BJ (cell line): ENCODE measurements around the gene TMEM273. TPM values are rescaled to one million over a fixed set of nuclear protein-coding genes. Genes with fewer than 3 reads are reported as not detected.
A peak's percentile ranks its signal among the peaks of the same experiment; 100 is the strongest.

Source experiments
- CTCF ChIA-PET: fragments of 350-600 bp; formaldehyde crosslinking; extraction: SDS; loops from one replicate; lab custom pipeline; 2021; ENCODE audit warnings: antibody characterized with exemption, inconsistent platforms; lab: Yijun Ruan, JAX
- POLR2A ChIA-PET: fragments of 300-600 bp; sonication (Branson Sonifier 250); formaldehyde crosslinking; extraction: SDS; loops from one replicate; lab custom pipeline; 2021; ENCODE audit warnings: antibody characterized with exemption; lab: Charles Lee
- DNase-seq: peaks from one replicate; pipeline ENCODE4 v3.0.0-alpha.2; 2011; ENCODE audit warnings: low read depth
- H3K27me3 ChIP-seq: 2 replicates; pipeline ENCODE4 v1.6.0; 2011; ENCODE audit warnings: low read length; ENCODE audit not compliant: control insufficient read depth, insufficient read depth
- H3K36me3 ChIP-seq: 2 replicates; pipeline ENCODE4 v1.5.1; 2011; ENCODE audit warnings: low read length; ENCODE audit not compliant: control insufficient read depth, insufficient read depth
- H3K4me3 ChIP-seq: 2 replicates; pipeline ENCODE4 v1.5.1; 2011; ENCODE audit warnings: low read depth, mild to moderate bottlenecking, control low read depth, low read length
- polyA plus RNA-seq: library from polyadenylated mRNA; depleted of rRNA; stranded (reverse); fragments of >200 nt; gene quantifications from 2 replicates; pipeline ENCODE4 v1.2.3, GENCODE V29; 2011
- TF ChIP-seq, protein P1 (sequence below): IDR thresholded peaks from 2 replicates; pipeline ENCODE4 v1.5.1; 2011; ENCODE audit warnings: low read depth, mild to moderate bottlenecking, control low read depth, inconsistent platforms, low read length, moderate library complexity; ENCODE audit not compliant: insufficient read depth

TMEM273 gene
- polyA plus RNA-seq, 1 experiment = not detected

DNA sequence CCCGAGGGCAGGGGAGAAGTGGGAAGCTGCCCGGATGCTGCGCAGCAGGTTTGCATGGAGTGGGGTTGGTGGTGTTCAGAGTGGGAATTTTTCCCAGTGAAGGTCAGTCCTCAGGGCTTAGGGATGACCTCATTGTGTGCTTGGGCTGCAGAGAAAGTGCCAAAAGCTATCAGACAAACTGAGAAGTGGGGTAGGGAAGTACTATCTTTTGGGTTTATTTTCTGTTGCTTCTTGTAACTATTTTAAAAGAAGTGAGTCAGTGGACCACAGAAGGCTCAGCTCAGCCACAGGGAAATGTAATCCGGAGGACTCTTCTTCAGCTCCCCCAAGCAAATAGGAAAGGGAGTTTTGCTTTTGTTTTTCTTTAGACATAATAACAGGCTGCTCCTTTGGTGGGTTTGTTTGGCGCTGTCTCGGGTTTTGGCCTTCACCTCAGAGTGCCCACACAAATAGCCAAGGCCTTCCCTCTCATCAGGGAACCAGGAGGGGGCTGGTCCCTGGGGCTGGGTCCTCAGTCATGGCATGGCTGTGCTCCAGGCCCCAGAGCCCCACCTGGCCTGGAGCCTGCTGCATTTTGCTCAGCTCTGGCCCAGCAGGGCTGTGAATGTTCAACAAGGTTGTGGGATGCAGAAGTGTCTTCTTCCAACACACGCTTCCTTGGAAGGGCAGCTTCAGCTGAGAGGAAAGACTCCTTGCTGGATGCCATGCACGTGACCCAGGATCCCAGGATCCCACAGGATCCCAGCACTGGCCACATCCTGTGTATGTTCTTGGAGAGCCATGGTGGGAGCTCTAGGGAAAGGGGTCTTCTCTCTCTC lies 49.0 kb downstream of the TMEM273 start:
- Histone ChIP-seq H3K4me3 (no peak overlapping the region), H3K27me3 (no peaks in the 10 kb centered on the region; the same call in 1 of the 2 replicates), H3K36me3 (no peaks in the 10 kb centered on the region)
- peak; percentile 74 for DNase-seq
- TF ChIP-seq, protein P1, sequence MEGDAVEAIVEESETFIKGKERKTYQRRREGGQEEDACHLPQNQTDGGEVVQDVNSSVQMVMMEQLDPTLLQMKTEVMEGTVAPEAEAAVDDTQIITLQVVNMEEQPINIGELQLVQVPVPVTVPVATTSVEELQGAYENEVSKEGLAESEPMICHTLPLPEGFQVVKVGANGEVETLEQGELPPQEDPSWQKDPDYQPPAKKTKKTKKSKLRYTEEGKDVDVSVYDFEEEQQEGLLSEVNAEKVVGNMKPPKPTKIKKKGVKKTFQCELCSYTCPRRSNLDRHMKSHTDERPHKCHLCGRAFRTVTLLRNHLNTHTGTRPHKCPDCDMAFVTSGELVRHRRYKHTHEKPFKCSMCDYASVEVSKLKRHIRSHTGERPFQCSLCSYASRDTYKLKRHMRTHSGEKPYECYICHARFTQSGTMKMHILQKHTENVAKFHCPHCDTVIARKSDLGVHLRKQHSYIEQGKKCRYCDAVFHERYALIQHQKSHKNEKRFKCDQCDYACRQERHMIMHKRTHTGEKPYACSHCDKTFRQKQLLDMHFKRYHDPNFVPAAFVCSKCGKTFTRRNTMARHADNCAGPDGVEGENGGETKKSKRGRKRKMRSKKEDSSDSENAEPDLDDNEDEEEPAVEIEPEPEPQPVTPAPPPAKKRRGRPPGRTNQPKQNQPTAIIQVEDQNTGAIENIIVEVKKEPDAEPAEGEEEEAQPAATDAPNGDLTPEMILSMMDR = no peak
- ChIA-PET CTCF (interaction anchor here (1.6 to 3.1 kb wide), 3 partner anchors 18 to 22 kb away, joined by 4 to 11 read pairs (median 8); no protein-coding TSS in a partner anchor), POLR2A (interaction anchor here (0.6 kb wide), 1 partner anchor 9 kb away, joined by 3 read pairs; no protein-coding TSS in a partner anchor)

DNA sequence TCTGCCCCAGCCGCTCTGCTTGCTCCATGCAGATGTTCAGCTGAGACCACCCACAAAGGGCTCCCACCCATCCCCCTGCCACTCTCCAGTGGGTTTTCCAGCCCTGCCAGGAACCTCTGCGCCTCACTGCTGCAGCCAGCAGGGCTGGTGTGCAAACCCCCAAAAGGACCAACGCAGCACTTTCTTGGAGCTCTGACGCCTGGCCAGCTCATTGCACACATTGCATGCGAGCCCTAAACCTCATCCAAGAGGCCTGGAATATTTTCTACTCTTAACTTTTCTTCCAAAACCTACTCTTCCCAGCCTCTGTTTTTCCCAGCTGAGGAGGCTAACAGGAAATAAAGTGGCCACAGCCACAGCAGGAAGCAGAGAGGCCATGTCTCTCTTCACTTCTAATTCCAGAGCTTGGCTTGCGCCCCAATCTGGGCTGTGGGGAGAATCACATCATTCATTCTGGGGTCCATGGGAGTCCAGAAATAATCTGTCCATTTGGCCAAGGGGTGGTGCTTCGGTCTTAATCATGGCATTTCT lies 49.8 kb downstream of the TMEM273 start:
- TF ChIP-seq, protein P1 = no peak
- Histone ChIP-seq H3K27me3 (peaks cover 3% of the 10 kb centered on the region), H3K4me3 (no peak overlapping the region), H3K36me3 (no peaks in the 10 kb centered on the region)
- CTCF ChIA-PET = interaction anchor here (1.2 to 3.1 kb wide), 5 partner anchors 17 to 50 kb away, joined by 3 to 11 read pairs (median 4); no protein-coding TSS in a partner anchor
- peak; percentile 41 for DNase-seq
- POLR2A ChIA-PET = no interaction called here

DNA sequence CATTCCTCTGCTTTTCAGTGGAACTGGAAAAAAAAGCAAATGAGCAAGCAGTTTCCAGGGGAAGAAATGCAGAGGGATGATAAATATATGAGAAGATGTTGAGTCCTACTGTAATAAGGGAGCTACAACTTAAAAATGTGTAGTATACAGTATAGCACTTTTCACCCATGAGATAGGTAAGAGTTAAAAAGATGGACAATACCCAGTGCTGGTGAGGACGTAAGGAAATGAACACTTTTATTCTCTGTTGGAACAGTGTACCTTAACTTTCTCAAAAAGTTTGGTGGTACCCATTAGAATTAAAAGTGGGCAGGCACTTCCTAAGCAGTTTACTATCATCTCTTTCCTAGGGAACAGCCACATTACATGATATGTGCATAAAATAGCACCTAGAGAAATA lies 51.7 kb downstream of the TMEM273 start:
- TF ChIP-seq, protein P1 = no peak
- CTCF ChIA-PET = interaction anchor here (0.8 kb wide), 1 partner anchor 9 kb away, joined by 3 read pairs; no protein-coding TSS in a partner anchor

DNA sequence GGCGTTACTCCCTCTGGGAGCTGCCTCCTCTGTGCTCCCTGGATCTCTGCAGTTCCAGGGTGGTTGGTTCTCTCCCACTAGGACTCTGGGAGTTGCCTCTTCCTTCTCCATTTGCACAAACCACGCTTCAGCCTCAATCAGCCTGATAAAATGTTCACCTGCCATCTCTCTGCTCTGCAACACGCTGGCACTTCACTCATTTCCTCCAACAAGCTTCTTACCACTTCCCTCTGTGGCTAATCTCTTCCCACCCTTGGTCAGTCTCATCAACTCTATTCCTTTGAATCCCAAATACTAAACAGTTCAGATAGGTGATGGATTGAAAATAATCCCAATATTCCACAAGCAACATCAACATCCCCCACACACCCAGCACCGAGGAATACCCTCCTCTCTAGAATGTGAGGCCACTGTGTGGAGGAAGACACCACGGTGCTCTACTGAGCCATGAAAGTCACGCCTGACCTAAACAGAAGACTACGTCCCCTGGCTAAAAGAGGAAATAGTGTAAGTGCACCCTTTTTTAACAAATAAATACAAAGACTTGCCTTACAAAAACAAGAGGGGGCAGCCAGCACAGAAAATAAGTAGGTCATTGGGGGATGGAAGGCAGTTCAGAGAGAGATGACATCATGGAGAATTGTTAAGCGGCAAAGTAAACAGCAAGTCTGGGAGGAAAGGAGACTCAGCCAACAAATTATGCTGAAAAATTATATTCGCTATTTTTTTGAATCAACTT lies 52.4 kb downstream of the TMEM273 start:
- TF ChIP-seq, protein P1 = no peak
- POLR2A ChIA-PET = no interaction called here
- CTCF ChIA-PET = interaction anchor here (0.8 kb wide), 1 partner anchor 8 kb away, joined by 3 read pairs; no protein-coding TSS in a partner anchor
- peaks cover 10% of the 10 kb centered on the region for H3K27me3 ChIP-seq
- no peaks in the 10 kb centered on the region for H3K36me3 ChIP-seq
- H3K4me3 ChIP-seq = no peak overlapping the region
- no peak for DNase-seq

More for the DNA sequence above, 51.7 kb downstream of the TMEM273 start:
- no peak for DNase-seq
- POLR2A ChIA-PET = no interaction called here
- no peak overlapping the region for H3K4me3 ChIP-seq
- H3K36me3 ChIP-seq = no peaks in the 10 kb centered on the region
- H3K27me3 ChIP-seq = peaks cover 7% of the 10 kb centered on the region

DNA sequence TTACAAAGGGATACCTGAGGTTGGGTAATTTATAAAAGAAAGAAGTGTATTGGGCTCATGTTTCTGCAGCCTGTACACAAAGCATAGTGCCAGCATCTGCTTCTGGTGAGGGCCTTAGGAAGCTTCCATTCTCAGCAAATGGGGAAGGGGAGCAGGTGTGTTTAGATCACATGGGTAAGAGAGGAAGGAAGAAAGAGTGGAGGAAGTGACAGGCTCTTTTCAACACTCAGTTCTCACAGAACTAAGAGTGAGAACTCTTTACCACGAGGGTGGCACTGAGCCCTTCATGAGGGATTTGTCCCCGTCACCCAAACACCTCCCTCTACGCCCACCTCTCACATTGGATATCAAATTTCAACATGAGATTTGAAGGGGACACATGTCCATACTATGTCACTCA lies 53.9 kb downstream of the TMEM273 start:
- ChIA-PET POLR2A (no interaction called here), CTCF (no interaction called here)
- Histone ChIP-seq H3K4me3 (no peak overlapping the region), H3K36me3 (no peaks in the 10 kb centered on the region), H3K27me3 (peaks cover 15% of the 10 kb centered on the region)
- TF ChIP-seq, protein P1 = no peak
- no peak for DNase-seq
